HT1080 (cell line): ENCODE measurements around the gene BACH2. TPM values are rescaled to one million over a fixed set of nuclear protein-coding genes. Genes with fewer than 3 reads are reported as not detected.

Experiments used
- DNase-seq: peaks from one replicate; pipeline ENCODE4 v3.0.0-alpha.2; 2015; ENCODE audit warnings: low read depth
- total RNA-seq: library from RNA; depleted of rRNA; stranded (reverse); fragments of >200 nt; shearing (Covaris generic); gene quantifications from 2 replicates; pipeline ENCODE4 v1.2.3, GENCODE V29; 2014

The BACH2 gene
- total RNA-seq, 1 experiment from 2014 or later: 0.87 TPM

DNA sequence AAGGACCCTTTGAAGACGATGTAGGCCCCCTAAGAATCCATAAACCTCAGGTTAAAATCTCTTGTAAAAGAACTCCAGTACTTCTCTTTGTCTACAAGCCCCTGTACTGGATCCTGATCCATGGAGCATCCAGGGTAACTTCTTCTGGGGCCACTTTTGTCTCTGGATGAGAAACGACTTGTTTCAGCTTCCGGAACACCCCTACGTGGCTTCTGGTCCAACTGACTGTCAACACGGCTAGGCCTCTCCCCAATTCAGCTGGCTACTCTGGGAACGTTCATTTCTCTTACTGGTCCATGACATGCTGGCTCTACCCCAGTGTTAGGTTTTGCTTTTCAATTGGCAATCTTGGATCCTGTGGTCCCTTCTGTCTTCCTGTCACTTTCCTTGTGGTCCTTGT is 198.0 kb downstream of the BACH2 start:
- DNase-seq: no peak

- DNase-seq: peak; percentile 90
Measured at GRCh38 chr6:90098001-90098531, 198.6 kb downstream of the BACH2 start.

DNA sequence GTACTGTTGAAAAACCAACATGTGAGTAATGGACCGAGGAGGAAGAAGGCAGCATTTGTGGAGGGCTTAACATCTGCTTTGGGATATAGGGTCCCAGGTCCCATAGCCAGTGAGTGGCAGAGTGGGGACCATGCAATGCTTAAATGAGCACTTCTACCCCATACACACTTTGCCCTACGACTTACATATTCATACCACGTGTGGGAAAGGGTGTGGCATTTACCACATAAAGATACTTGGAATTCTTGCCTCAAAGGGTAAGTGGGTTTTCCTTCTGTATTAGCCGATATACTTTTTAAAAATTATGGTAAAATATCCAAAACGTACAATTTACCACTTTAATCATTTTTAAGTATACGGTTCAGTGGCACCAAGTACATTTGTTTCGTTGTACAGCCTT is 199.3 kb downstream of the BACH2 start:
- DNase-seq: no peak

DNA sequence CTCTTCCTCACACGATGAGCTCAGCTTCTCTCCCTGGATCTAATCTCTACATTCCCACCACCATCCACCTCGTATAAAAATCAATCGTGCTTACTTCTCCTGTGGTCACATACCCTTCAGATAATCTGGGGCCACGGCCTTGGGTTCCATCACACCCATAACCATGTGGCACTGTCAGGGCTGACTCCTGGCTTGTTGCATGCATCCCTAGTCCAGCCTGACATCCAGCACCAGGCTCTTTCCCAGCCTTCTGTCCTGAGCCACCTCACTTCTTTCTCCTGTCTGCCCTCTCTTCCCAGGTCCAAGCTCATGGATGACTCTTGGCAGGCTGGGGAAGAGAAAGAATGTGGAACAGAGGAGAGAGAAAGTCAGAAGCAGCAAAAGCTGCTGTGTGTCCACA is 199.8 kb downstream of the BACH2 start:
- no peak for DNase-seq

- DNase-seq: no peak
Measured at GRCh38 chr6:90095788-90096187, 200.9 kb downstream of the BACH2 start.

GRCh38 chr6:90095145-90095544 is 201.5 kb downstream of the BACH2 start:
- DNase-seq: no peak

GRCh38 chr6:90093558-90094073 is 203.0 kb downstream of the BACH2 start:
- no peak for DNase-seq

GRCh38 chr6:90090866-90091265 is 205.8 kb downstream of the BACH2 start:
- DNase-seq: no peak

DNA sequence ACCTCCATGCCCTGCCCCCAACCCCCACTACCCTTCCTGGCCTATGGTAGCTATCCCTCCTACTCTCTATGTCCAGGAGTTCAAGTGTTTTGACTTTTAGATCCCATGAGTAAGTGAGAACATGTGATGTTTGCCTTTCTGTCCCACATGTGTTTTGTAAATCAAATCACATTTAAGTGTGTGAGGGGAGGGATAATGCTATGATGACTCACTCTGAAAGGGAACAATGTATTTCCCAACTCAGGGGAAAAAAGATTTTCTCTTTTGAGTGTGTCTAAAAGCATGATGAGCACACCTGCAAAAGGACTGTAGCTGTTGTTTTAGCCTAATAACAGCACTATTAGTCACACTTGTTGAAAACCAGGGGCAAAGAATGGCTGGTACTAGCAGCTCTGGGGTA is 208.6 kb downstream of the BACH2 start:
- DNase-seq: peak; percentile 88

DNA sequence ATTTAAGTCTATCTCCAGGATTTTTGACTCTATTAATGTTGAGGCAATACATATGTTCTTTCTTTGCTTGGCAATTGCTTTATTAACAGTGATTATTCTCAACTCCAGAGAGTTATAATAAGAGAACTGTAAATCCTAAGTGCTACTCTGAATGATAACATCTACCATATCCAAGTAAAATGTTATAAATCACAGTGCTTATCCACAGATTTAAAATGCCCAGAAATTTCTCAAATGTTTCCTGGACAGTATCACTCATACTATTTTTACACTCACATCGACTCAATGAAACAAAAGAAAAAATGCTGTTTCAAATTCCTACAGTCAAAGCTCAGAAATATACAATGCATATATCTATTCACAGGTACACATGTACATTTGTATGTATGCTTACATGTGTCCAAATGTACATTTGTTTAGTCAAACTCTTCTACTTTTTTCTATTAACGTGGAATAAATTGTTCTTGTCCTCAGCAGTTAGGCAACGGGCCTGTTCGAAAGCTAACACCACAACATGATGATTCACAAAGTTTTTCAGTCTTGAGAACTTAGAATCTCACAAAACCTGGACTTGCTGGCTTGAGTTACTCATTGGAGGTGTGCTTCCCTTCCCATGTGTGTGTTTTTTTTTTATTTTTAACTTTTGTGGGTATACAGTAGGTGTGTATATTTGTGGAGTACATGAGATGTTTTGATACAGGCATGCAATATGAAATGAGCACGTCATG is 209.4 kb downstream of the BACH2 start:
- DNase-seq: peak; percentile 68

DNA sequence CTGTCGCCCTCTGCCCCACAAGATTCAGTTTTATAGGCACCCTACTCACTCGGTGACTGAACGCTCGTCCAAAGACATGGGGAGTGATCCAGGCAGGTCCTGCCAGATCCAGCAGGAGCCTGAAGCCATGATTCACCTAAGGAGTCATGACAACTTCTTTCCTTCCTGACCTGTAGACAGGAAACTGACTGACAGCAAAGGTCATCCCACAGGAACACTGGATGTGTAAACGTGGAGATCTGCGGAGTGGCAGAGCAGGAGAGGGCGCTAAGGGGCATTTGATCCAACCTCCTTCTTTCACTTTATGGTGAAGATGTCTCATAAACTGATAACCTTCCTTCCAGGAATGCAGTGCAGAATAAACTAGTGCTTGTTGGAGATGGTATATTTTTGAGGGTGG is 210.1 kb downstream of the BACH2 start:
- DNase-seq: peak; percentile 93

DNA sequence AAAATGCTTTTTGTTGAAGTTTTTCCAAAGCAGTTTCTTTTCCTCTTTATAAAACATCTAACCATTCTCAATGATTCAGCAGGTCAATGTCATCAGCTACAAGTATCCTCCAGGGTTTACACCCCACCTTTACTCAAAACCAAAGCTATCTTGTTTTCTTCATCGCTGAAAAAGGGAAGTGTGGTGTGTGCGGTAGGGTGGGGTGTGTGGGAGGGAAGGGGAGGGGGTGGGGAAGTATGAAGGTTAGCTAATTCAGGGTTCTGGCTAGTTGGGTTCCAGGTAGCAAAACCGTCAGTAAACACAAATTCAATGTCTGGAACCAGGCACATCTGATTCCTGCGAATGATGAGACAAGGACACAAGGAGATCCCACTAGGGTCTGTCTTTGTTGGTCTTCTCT is 212.8 kb downstream of the BACH2 start:
- no peak for DNase-seq

DNA sequence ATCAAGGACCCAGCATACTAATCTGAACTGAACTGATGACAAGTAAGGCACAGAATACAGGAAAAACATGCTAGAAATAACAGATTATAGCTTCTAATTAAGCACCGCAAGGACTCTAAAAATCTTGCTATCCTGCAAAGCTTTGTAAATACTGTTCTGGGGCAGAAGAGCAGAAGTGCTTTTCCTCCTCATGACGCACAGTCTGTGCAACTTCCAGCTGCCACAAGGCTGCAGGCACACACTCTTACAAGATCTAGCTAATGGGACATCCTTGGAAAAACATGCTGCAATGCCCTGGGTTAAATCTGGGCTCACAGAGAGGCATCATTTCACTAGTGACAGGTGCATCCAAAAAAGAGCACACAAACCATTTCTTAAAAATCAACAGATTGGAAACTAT is 213.8 kb downstream of the BACH2 start:
- no peak for DNase-seq

- DNase-seq: no peak
Measured at GRCh38 chr6:90080876-90081481, 215.7 kb downstream of the BACH2 start.

- no peak for DNase-seq
Measured at GRCh38 chr6:90079560-90080490, 216.8 kb downstream of the BACH2 start.

- no peak for DNase-seq
Measured at GRCh38 chr6:90078513-90079289, 217.9 kb downstream of the BACH2 start.

DNA sequence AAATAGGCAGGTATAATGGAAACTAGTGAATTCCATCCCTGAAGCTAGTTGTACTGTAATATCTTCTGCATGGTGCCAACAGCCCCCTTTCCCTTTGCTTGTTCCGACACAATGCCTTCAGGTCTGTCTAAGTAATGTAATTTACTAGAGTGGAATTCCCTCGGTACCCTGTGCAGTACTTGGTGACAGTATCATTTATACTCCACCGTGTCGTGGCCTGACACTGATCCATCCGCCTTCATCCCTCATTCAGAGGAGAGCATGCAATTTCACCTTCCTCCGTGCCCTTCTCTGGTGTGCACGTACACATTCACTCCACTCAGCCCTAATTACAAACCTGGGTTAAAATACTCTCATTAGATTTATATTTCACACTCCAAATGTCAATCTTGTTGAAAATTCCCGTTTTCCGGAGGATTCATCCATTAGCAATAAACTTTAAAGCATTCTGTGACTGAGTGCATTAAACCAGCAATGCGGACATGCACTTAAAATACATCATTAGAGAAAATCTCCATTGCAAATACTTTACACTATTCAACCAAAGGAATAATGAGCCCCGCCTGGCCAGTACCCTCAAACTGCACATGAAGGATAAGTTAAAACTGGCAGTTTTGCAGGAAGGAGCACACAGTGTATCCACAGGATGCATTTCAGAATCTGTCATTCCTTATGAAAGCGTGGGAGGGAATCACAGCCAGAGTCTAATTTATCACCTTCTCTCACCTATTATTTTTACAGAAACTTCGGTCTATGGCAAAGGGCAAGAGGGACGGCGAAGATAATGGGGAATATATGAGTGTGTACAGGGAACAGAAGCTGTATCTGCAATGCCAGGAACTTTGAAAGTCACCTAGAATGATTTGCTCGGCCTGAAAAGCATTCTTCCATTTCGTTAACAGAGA is 219.9 kb downstream of the BACH2 start:
- DNase-seq: no peak

DNA sequence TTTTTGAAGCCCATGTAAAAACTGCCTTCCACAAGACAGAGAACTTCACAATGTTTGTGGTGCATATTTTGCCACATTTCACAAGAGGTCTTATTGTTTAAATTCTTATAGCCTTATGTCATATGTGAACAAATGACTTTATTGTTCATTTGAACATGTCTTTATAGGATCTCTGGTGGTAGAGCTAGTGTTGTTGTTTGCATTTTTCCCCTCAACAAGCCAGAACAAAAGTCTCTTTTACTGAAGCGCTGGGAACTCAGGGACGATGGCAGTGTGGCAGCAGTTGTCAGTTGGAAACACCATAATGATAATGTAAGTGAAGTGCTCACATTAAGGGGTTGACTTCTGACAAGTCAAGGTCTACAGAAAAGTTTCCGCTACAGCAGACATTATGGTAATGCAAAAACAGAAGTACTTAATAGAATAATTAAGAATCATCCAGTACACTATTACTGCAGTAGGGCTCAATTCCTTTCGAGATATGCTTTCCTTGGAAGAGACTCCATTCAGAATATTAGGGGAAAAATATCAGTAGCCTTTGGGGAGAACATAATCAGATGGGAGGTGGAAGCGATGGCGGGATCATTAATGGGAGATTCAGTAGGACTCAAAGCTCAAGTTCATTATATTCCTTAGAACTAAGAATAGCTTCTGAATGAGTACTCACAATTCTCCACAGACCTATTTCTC is 222.3 kb downstream of the BACH2 start:
- DNase-seq: no peak

GRCh38 chr6:90072935-90073464 is 223.6 kb downstream of the BACH2 start:
- no peak for DNase-seq
